Inflammatory macrophage treated with lipopolysaccharide for 4 hours (primary cell): Measurements from ENCODE around the gene BBS9.
"Not testable (repeated sequence)": the region's sequence is repeated elsewhere in the genome, so short reads cannot be mapped to it uniquely, and the experiment has no call there.

Source experiments
- DNase-seq: peaks from one replicate; pipeline ENCODE4 v3.0.0-alpha.2; 2020

Gene BBS9

DNA sequence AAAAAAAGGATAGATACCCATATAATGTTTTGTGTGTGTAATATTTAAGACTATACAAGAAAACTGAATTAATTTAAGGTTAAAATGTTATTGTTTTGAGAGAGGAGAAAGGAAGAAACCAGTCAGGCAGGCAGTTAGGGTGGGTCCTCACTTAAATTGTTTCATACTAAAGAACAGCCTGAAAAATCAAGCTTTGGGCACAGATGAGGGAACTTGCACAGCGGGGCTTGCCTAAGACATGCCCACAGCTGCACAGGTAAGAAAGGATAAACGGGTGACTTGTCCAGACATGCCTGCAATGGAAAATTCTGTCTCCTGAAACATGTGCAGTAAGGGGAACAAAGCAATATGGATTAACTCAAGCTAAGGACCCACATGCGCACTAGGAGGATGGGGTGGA lies 158.4 kb downstream of the BBS9 start:
- no peak for DNase-seq

DNA sequence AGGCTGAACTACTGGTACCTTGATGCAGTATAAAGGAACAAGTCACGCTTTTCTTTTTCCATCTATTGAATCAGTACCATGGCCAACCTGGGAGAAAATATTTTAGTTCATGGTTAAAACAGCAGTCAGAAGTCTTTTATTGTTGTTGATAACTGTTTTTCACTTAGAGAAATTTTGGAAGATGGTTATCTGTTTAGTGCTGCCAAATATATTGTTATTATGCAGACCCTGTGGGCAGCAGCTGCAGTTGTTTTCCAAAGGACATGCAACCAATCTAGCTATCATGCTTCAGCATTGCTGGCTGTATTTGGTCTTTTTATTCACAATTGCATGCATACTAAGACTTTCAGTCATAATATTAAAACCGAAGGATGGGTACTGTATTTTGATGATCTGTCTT lies 169.5 kb downstream of the BBS9 start:
- no peak for DNase-seq

DNA sequence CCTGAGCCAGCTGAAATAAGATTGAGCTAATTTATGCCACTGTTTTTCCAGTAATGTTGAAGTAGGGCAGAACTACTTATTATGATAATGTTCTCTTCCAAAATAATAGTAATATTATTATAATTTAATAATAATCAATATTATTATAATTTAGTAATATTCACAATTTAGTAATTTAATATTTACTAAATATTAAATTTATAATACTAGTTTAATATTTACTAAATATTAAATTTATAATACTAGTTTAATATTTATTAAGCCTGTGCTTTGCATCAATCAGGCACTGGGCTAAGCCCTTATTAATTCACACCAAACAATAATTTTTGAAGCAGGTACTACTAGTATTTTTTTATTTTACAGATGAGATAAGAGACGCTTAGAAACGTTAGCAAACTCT lies 170.1 kb downstream of the BBS9 start:
- no peak for DNase-seq

DNA sequence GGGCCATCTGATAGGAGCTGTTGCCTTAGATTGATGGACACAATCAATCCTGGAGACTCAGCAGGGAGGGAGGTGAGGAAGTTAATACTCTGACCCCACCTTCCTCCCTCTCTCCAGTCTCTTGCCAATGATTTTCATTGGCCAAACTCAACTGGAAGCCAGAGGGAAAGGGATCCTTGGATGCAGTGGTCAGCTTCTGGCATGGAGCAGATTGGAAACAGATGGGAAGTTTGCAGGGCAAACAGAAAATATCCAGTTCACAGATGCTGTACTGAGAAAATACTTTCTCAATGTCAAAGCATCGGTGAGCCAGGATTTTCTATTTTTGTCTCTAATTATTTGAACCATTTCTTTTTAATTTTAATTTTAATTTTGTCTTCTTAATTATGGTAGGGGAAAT lies 170.8 kb downstream of the BBS9 start:
- DNase-seq: no peak

DNA sequence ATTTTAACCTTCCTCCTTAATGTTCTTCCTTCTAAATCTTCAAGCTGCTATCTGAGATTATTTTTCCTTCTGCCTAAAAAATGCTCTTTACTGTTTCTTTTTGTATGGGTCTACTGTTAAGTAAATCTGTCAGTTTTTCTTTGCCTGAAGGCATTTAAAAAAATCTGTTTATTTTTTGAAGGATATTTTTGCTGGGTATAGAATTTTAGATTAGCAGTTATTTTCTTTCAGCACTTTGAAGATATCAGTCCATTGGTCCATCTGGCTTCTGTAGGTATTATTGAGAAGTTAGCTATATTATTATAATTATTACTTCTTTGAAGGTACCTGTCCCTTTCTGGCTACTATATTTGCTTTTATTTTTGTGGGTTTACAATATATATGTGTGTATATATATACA lies 171.4 kb downstream of the BBS9 start:
- DNase-seq: no peak

DNA sequence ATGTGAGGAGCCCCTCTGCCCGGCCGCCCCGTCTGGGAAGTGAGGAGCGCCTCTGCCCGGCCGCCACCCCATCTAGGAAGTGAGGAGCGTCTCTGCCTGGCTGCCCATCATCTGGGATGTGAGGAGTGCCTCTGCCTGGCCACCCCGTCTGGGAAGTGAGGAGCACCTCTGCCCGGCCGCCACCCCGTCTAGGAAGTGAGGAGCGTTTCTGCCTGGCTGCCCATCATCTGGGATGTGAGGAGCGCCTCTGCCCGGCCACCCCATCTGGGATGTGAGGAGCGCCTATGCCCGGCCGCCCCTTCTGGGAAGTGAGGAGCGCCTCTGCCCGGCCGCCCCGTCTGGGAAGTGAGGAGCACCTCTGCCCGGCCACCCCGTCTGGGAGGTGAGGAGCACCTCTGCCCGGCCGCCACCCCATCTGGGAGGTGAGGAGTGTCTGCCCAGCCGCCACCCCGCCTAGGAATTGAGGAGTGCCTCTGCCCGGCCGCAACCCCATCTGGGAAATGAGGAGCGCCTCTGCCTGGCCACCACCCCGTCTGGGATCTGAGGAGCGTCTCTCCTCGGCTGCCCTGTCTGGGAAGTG lies 174.7 kb downstream of the BBS9 start:
- DNase-seq: not testable (repeated sequence)

DNA sequence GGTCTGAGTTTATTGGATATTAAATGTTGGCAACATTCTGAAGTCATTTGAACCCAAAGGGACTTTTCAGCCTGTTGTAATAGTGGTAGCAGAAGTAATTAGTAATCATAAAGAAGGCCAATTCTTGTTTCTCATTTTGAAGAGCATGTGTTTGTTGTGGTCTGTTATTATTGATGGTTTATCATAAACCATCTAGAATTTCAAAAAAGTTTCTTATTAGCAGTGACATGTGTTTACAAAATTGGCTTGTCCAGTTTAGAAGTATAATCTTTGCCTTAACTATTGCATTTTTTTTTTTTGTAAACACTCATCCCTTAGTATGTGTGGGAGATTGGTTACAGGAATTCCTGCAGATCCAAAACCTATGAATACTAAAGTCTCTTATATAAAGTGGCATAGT lies 177.8 kb downstream of the BBS9 start:
- no peak for DNase-seq

DNA sequence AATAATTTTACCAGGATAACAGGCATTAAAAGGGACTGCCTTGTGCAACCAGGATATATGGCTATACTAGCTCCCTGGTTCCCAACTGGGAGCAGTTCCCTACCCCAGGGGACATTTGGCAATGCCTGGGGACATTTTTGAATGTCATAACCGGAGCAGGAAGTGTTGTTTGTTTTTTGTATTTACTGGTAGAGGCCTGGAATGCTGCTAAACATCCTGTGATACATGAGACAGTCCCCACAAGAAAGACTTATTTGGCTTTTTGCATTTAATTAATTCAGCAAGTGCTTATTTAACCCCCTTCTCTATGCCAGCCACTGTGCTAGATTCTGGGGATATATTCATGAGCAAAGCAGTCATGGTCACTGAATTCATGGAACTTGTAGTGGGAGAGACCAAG lies 181.2 kb downstream of the BBS9 start:
- no peak for DNase-seq

DNA sequence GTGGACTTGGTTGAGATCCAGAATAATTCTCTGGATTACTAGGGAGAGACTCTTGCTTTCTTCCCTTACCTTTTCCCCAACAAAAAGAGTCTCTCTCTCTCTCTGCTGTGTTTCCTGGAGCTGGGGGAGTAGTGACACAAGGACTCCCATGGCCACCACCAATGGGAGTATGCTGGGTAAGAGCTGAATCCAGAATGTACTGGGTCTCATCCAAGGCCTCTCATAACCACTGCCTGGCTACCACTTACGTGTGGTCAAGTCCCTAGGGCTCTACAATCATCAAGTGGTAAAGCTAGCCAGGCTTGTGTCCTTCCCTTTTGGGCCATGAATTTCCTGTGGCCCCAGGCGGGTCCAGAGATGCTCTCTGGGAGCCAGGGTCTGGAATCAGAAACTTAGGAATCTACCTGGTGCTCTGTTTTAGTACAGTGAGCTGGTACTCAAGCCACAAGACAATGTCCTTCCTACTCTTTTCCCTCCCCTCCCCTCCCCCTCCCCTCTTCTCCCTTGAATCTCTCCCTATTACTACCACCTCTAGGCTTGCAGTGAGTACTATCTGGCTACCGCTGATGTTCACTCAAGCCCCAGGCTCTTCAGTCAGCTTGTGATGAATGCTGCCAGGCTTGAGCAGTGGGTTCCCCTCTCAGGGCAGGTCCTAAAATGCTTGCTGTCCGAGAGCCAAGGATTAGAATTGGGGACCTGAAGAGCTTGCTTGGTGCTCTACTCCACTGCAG lies 196.6 kb downstream of the BBS9 start:
- DNase-seq: no peak

DNA sequence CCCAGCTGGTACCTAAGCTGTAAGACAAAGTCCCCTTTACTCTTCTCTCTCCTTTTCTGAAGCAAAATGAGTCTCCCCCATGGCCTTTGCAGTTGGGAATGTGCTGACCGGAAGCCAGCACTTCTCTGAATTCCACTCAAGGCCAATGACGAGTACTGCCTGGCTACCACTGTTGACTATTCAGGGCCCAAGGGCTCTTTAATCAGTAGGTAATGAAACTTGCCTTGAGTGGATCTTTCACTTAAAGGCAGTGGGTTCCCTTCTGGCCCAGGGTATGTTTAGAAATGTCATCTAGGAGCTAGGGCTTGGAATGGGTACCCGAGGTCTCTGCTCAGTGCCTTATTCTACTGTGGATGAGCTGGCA lies 197.1 kb downstream of the BBS9 start:
- DNase-seq: no peak

DNA sequence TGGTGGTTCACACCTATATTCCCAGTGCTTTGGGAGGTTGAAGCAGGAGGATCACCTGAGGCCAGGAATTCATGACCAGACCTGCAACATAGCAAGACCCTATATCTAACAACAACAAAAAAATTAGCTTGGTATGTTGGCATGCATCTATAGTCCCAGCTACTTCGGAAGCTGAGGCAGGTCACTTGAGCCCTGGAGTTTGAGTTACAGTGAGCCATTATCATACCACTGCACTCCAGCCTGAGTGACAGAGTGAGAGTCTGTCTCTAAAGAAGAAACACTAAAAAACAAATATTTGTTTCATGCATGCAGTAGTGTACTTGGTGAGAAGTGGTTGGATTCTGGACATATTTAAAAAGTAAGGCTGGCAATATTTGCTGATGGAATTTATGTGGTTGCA lies 198.1 kb downstream of the BBS9 start:
- no peak for DNase-seq

DNA sequence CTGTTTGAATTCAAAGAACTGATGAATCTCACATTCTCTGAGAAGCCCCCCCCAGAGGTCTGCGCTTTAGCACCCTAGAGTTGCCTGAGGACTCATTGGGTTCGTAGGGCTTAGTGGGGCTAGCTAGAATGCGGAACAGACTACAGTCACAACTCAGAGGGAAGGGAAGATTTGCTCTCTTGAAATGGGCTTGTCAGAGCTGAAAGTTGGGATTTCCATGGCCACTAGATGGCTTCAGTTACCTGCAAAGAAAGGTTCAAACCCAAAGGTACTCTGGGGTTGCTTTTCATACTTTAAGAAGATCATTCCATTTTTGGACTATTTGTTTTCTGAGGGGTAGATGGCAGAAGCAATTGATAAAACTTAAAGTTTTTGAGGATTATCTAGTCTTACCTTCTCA lies 205.0 kb downstream of the BBS9 start:
- no peak for DNase-seq

DNA sequence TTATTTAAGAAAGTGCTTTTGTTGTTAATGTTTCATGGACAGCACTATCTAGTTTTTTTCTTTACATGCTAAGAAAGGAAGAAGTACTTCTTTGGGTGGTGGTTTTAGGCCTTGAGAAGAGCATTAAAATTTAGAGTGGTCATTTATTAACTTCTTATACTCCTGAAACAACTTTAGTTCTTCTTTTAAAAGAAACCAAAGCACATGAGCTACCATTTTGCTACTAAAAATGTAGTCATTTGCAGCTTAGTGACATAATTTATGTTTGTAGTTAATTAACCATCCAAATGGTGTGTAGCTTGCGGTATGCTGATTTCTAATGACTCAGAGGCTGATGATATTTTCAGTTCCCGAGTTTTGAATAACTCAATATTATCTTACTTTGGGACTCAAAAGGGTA lies 207.5 kb downstream of the BBS9 start:
- no peak for DNase-seq

DNA sequence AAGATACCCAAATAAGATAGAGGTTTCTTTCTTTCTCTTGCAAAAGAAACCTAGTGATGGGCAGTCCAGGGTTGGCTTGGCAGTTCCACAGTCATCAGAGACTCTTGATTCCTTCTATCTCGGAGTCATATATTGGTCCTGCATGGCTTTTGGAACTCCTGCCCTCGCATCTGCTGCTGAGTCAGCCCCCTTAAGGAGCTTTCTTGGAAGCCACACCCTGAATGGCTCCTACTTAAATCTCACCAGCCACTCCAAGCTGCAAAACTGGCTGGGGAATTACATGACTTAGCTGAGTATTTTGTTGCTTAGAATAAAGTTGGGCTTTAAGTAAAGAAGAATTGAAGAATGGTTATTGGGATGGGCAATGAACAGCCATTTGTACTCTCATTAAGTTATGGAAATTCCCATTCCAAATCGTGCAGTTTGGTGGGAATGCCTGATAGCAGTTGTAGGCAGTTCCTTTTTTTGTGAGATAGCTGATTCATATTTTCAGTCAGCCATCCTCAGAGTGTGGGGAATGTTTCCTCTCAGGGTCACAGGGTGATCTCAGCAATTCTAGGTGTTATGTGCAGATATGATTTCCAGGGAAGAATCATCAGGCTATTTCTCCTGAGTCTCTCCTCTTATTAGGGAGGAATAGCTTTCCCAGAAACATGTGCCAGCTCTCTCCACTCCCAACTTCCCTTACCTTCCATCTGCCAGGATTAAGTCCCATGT lies 209.9 kb downstream of the BBS9 start:
- DNase-seq: no peak

DNA sequence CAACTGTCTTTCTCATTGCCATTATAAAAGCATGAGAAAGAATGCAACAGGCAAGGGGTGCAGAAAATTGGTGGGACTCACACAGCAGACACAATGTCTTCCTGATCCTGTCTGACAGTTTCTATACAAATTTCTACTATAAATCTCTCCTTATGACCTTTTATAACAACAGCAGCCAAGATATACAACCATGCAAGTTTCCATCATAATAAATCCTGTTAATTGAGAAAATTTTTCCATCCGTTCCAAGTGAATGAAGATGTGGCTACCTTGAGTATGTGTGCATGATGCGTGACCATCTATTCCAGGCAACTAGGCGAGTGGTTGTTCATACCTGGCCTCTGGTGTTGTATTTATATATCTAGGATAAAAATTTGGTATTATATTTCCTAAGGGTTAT lies 216.7 kb downstream of the BBS9 start:
- no peak for DNase-seq

DNA sequence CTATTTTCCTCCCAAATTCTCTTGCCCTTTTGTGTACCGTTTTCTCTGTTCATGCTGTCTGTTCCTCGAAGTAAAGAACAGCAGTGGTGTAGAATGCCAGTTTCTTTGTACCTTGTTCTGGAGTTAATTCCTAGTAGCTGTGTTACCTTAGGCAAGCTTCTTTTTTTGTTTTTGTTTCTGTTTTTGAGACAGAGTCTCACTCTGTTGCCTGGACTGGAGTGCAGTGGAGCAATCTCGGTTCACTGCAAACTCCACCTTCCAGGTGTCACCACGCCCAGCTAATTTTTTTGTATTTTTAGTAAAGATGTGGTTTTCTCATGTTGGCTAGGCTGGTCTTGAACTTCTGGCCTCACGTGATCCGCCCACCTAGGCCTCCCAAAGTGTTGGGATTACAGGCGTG lies 221.2 kb downstream of the BBS9 start:
- DNase-seq: no peak

DNA sequence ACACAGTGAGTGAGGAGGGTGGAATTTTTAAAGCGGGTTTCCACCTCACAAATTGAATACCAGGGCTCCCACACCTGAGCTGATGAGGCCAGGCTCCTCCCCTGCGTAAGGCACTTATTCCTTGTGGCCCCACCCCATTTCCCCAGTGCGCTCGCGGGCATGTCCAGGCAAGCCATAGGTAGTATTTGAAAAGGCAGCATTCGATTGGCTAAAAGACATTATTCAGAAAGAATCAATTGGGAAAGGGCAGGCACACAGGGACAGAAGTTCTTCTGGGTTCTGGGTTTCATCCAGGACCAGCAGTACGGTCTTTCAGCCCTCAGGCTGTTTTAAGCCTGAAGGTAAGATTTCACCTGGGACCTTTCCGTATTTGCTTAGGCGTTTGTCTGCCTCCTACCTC lies 222.3 kb downstream of the BBS9 start:
- no peak for DNase-seq

DNA sequence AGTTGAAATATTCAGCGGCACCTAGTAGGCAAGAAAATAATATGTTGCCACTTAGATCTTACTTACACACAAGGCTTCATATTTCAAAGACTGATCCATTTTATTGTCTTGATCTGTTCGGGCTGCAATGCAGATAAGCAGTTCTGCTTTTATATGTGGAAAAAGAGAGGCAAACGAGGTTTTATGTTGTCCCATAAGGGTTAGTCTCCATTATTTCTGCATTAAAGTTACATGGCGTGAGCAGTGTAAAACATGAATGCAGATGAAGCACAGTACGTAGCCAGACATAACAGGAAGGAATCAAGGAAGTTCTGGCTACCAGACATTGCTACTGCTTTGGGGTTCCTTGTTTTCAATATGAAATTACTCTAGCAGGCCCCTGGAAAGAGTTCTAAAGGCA lies 224.8 kb downstream of the BBS9 start:
- DNase-seq: no peak

DNA sequence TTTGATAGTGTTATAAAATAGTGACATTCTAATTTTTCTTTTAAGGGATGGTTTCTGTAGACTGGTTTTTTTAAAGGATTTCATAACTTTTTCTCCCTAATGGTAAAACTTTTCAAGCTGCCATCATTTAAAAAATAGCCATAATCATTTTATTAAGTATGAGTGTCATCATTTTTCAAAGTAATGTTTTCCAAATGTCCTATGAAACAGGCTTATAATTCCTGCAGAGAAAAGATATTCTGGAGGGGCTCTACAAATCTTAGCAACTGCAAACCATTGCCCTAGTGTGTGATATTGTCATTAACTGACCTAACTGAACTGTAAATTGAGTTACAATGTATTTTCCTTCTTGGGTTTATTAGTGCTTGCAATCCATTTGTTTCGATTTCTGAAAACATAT lies 226.0 kb downstream of the BBS9 start:
- DNase-seq: no peak

DNA sequence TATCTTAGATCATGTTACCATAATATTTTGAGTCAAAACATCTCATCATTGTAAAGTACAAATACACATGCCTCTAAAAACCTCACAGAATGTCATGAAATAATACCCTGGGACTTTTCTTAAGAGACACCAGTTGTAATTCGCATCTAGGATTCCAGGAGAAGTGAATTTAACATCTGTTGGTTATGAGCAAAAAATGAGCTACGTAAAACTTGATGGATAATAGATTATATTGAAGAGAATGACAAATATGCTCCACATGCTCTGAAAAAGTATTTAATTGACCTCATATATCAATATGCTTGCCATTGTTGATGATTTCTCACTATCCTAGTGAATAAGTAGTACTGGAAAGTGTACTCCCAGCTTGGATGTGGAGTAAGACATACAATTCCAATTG lies 227.0 kb downstream of the BBS9 start:
- no peak for DNase-seq

DNA sequence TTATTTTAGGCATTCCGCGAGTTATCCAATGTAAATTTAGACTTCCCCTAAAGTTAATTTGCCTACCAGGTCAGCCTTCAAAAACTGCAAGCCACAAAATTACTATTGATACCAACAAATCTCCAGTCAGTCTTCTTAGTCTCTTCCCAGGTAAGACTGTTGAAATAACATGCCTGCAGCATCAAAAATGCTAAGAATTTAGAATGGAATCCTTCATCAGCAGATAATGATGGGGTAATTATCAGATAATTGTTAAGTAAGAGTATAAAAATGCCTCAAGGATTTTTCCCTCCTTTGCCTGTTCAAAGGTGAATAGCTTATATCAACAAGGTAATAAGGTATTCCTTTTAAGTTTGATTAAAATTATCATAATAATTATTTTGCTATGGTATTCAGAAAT lies 228.5 kb downstream of the BBS9 start:
- DNase-seq: no peak

DNA sequence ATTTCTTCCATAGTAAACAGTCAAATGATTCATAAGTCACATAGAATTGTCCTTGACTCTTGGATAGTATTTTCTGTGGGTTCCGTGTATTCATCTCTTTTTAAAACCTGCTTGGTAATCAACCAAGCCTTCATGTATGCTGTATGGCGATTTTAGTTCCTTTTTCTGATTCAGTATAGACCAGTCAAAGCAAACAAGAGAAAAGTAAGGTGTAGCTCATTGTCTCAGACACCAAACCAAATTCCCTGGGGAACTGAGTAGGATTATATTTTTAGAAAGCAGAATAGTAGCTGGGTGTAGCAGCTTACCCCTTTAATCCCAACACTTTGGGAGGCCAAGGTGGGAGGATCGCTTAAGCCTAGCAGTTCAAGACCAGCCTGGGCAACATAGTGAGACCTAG lies 240.5 kb downstream of the BBS9 start:
- no peak for DNase-seq

DNA sequence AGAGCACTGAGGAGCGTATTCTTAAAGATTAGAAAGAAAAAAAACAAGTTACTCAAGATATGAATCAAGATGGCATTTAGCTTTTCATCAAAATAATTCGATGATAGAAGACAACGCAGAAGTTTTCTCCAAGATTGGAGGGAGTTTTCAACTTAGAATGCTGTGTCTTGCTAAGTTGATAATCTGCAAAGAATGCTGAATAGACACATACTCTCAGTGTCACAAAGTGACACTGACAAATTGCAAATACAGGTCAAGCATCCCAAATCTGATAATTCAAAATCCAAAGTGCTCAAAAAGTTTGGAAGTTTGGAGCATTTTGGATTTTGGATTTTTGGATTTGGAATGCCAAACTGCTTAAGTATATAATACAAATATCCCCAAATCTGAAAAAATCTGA lies 243.8 kb downstream of the BBS9 start:
- DNase-seq: no peak

DNA sequence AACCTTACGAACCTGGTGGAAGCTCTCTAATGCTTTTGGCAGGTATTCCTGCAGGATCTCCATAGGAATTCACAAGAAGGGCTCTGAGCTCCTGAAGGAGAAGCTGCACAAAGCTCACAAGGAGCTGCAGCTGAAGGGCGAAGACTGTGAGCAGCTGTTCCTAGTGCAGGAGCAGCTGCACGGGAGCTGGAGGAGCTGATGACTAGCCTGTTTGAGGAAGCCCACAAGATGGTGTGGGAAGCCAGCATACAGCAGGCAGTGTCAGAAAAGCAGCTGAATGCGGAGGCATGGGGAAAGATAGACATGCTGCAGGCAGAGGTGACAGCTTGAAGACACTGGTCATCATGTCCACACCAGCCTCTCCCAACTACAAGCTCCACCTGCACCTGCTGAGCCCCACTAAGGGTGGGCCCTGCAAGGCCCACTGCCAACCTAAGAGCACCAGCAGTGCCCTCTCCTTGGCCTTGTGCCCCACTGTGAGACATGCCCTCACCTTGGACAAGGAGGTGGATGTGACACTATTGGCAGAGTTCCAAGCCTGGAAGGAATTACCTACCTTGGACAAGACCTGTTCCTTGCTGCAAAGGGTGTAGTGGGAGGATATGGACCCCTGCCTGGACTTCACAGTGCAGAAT lies 250.6 kb downstream of the BBS9 start:
- DNase-seq: no peak
